OCI-LY1 (cell line): ENCODE results near the gene TSHZ3.

Experiments used
- H2AFZ ChIP-seq: fragments of 200-600 bp; sonication (generic), shearing (Covaris generic); 2 replicates; pipeline ENCODE4 v1.6.0; 2014; ENCODE audit warnings: antibody characterized with exemption, mild to moderate bottlenecking, low read length
- H3F3A ChIP-seq: fragments of 200-600 bp; sonication (generic), shearing (Covaris generic); 2 replicates; pipeline ENCODE4 v1.6.0; 2014; ENCODE audit warnings: mild to moderate bottlenecking, antibody characterized with exemption, low read length, moderate library complexity; ENCODE audit not compliant: insufficient read depth
- H3K27ac ChIP-seq: fragments of 200-600 bp; sonication (generic); 2 replicates; pipeline ENCODE4 v1.5.1; 2014; ENCODE audit warnings: low read length, mixed run types, mild to moderate bottlenecking, low read depth; ENCODE audit not compliant: poor library complexity, severe bottlenecking
- H3K27me3 ChIP-seq: fragments of 200-600 bp; sonication (generic); 2 replicates; pipeline ENCODE4 v1.6.0; 2014; ENCODE audit warnings: antibody characterized with exemption, mild to moderate bottlenecking, low read length, moderate library complexity; ENCODE audit not compliant: insufficient read depth
- H3K36me3 ChIP-seq: fragments of 200-600 bp; sonication (generic); 2 replicates; pipeline ENCODE4 v1.6.1; 2014; ENCODE audit warnings: mild to moderate bottlenecking, antibody characterized with exemption, low read length, moderate library complexity, mixed read lengths; ENCODE audit not compliant: insufficient read depth
- H3K4me1 ChIP-seq: fragments of 200-600 bp; sonication (generic); 2 replicates; pipeline ENCODE4 v1.5.1; 2014; ENCODE audit warnings: mild to moderate bottlenecking, low read length, moderate library complexity; ENCODE audit not compliant: insufficient read depth, severe bottlenecking
- H3K4me2 ChIP-seq: fragments of 200-600 bp; sonication (generic), shearing (Covaris generic); 2 replicates; pipeline ENCODE4 v1.6.1; 2014; ENCODE audit warnings: low read length
- H3K4me3 ChIP-seq: fragments of 200-600 bp; sonication (generic); 2 replicates; pipeline ENCODE4 v1.5.1; 2014; ENCODE audit warnings: low read length, low read depth, mild to moderate bottlenecking, mixed read lengths; ENCODE audit not compliant: poor library complexity, severe bottlenecking
- H3K79me2 ChIP-seq: fragments of 200-600 bp; shearing (Covaris generic); 2 replicates; pipeline ENCODE4 v1.6.1; 2016; ENCODE audit warnings: mixed run types, low read length, mixed read lengths; ENCODE audit not compliant: insufficient read depth
- H3K9ac ChIP-seq: fragments of 200-600 bp; sonication (generic), shearing (Covaris generic); 2 replicates; pipeline ENCODE4 v1.6.1; 2014; ENCODE audit warnings: mild to moderate bottlenecking, low read length, mixed read lengths
- H3K9me2 ChIP-seq: fragments of 200-600 bp; sonication (generic), shearing (Covaris generic); 2 replicates; pipeline ENCODE4 v1.6.1; 2014; ENCODE audit warnings: low read depth, mild to moderate bottlenecking, low read length, mixed read lengths
- H3K9me3 ChIP-seq: fragments of 200-600 bp; shearing (Covaris generic); 2 replicates; pipeline ENCODE4 v1.6.1; 2014; ENCODE audit warnings: low read length, mixed read lengths
- H4K20me1 ChIP-seq: fragments of 200-600 bp; sonication (generic), shearing (Covaris generic); 2 replicates; pipeline ENCODE4 v1.6.0; 2016; ENCODE audit warnings: mild to moderate bottlenecking, low read length; ENCODE audit not compliant: insufficient read depth
- CTCF ChIP-seq: fragments of 200-600 bp; sonication (generic), shearing (Covaris generic); IDR thresholded peaks from 2 replicates; pipeline ENCODE4 v1.5.1; 2017; ENCODE audit warnings: mild to moderate bottlenecking, antibody characterized with exemption, low read length, moderate library complexity, mixed read lengths
- EZH2 ChIP-seq: fragments of 200-600 bp; sonication (generic), shearing (Covaris generic); IDR thresholded peaks from 2 replicates; pipeline ENCODE4 v1.8.0; 2017; ENCODE audit warnings: borderline replicate concordance, mixed run types, mild to moderate bottlenecking, antibody characterized with exemption, low read length, moderate library complexity, mixed read lengths

TSHZ3 gene

DNA sequence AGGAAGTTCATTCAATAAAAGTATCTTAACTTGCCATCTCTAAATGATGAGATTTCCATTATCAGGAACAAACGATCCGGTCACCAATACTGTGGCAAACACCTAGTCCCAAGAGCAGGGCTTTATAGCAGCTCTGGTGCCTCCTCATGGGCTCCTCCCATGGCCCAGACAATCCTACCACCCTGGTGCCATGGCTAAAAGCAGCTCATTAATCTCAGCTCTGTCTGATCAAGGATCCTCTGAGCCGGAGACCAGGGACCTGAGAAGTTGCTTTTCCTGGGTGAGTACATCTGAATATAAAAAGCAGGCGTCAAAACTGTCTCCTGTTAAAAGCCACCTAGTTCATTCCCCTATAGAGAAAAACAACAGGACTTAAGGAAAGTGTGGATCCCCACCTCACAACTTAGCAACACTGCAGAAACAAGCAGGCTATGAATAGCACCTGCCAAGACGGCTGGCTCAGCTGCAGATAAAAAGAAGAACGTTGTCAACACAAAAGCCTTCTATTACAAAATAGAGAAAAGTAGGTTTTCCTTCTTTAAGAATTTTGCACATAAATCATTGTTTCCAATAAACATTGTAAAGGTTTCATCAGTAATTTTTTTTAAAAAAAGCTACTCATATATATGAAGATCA lies 30.3 kb downstream of the TSHZ3 start:
- H3K27ac ChIP-seq: no peak overlapping the region

DNA sequence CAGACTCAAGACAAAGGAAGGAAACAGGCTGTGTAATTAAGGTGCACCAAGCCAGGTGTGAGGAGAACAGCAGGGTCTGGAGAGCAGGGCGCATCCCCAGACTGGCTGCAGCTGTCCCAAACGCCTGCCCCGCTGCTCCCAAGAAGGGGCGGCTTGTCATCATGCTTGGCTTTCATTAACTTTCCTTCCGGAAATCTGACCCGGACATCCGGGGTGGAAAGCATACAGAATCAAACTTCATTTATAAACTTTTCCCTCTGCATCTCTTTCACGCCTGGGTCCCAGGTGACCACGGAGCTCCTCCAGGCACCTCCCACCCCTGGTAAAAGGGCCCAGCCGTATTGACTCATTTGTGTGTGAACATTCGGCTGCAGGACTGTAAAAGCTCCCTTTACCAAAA lies 31.7 kb downstream of the TSHZ3 start:
- Histone ChIP-seq H3K79me2 (no peaks in the 10 kb centered on the region), H3K4me3 (no peak overlapping the region), H4K20me1 (no peaks in the 10 kb centered on the region), H3K9me2 (no peaks in the 10 kb centered on the region), H3K4me2 (no peak overlapping the region), H3K27me3 (no peaks in the 10 kb centered on the region), H3K9me3 (no peaks in the 10 kb centered on the region), H3K9ac (no peak overlapping the region), H3F3A (no peaks in the 10 kb centered on the region), H3K4me1 (no peaks in the 10 kb centered on the region), H2AFZ (no peak overlapping the region), H3K27ac (no peak overlapping the region), H3K36me3 (no peaks in the 10 kb centered on the region)
- no peak for TF ChIP-seq EZH2
- TF ChIP-seq CTCF: no peak

More for the DNA sequence above, 30.3 kb downstream of the TSHZ3 start:
- H3K9me3 ChIP-seq: no peaks in the 10 kb centered on the region
- no peaks in the 10 kb centered on the region for H3K9me2 ChIP-seq
- no peaks in the 10 kb centered on the region for H3K4me1 ChIP-seq
- H3K79me2 ChIP-seq: no peaks in the 10 kb centered on the region
- H3K27me3 ChIP-seq: peaks cover 3% of the 10 kb centered on the region; the same call in 1 of the 2 replicates
- H3F3A ChIP-seq: no peaks in the 10 kb centered on the region
- TF ChIP-seq CTCF (no peak), EZH2 (no peak)
- no peaks in the 10 kb centered on the region for H4K20me1 ChIP-seq
- no peaks in the 10 kb centered on the region for H3K36me3 ChIP-seq
- H3K9ac ChIP-seq: no peak overlapping the region
- no peak overlapping the region for H3K4me3 ChIP-seq
- no peak overlapping the region for H2AFZ ChIP-seq
- no peak overlapping the region for H3K4me2 ChIP-seq

- H3K4me2 ChIP-seq: no peak overlapping the region
- H3K79me2 ChIP-seq: no peaks in the 10 kb centered on the region
- TF ChIP-seq CTCF (no peak), EZH2 (no peak)
- no peaks in the 10 kb centered on the region for H3K36me3 ChIP-seq
- no peak overlapping the region for H3K4me3 ChIP-seq
- H3K4me1 ChIP-seq: no peaks in the 10 kb centered on the region
- no peak overlapping the region for H2AFZ ChIP-seq
- H4K20me1 ChIP-seq: no peaks in the 10 kb centered on the region
- no peaks in the 10 kb centered on the region for H3K9me3 ChIP-seq
- no peaks in the 10 kb centered on the region for H3F3A ChIP-seq
- H3K27ac ChIP-seq: no peak overlapping the region
- H3K9me2 ChIP-seq: no peaks in the 10 kb centered on the region
- H3K27me3 ChIP-seq: no peaks in the 10 kb centered on the region
- H3K9ac ChIP-seq: no peak overlapping the region
Observed at GRCh38 chr19:31317093-31317492, 32.1 kb downstream of the TSHZ3 start.
